GM19468 (cell line): ENCODE results near the gene SCAMP3.
A peak's percentile ranks its signal among the peaks of the same experiment; 100 is the strongest.
"Not testable (repeated sequence)": the region's sequence is repeated elsewhere in the genome, so short reads cannot be mapped to it uniquely, and the experiment has no call there.

Experiments
- ATAC-seq: cut with Tn5 transposase; IDR thresholded peaks from one replicate; pipeline ENCODE4 v1.9.1; 2021; ENCODE audit warnings: mild to moderate bottlenecking, moderate library complexity, moderate number of reproducible peaks; ENCODE audit not compliant: unreplicated experiment; ENCODE audit errors: extremely low read depth

The SCAMP3 gene

GRCh38 chr1:155256058-155256852, 5.9 kb downstream of the SCAMP3 start:
- no peak for ATAC-seq

GRCh38 chr1:155255243-155256007, 6.7 kb downstream of the SCAMP3 start, which contains the start of gene ENTREP3:
TSS of gene ENTREP3 (minus strand) at chr1:155255483. CDS start at chr1:155254877, 606 bp downstream.
- ATAC-seq: no peak

GRCh38 chr1:155254714-155255242, 7.4 kb downstream of the SCAMP3 start:
- no peak for ATAC-seq

- no peak for ATAC-seq
These were observed 7.9 kb downstream of the SCAMP3 start for GRCh38 chr1:155254228-155254713.

GRCh38 chr1:155253797-155254196, 8.4 kb downstream of the SCAMP3 start:
- no peak for ATAC-seq

GRCh38 chr1:155253208-155253607, 9.0 kb downstream of the SCAMP3 start:
- ATAC-seq: no peak

- ATAC-seq: no peak
These were observed 10.6 kb downstream of the SCAMP3 start for GRCh38 chr1:155251566-155251965.

- peak; percentile 65 for ATAC-seq
These were observed 11.3 kb downstream of the SCAMP3 start for GRCh38 chr1:155250633-155251449.

GRCh38 chr1:155250246-155250632, 11.9 kb downstream of the SCAMP3 start:
- ATAC-seq: no peak

- ATAC-seq: no peak
These were observed 14.2 kb downstream of the SCAMP3 start for GRCh38 chr1:155247667-155248553.

- not testable (repeated sequence) for ATAC-seq
These were observed 15.4 kb downstream of the SCAMP3 start for GRCh38 chr1:155246796-155247195.

GRCh38 chr1:155245163-155245524, 17.0 kb downstream of the SCAMP3 start:
- no peak for ATAC-seq

- ATAC-seq: peak; percentile 55
These were observed 17.6 kb downstream of the SCAMP3 start for GRCh38 chr1:155244368-155245162.

GRCh38 chr1:155242805-155243358, 19.3 kb downstream of the SCAMP3 start:
- ATAC-seq: no peak

GRCh38 chr1:155241841-155242264, 20.3 kb downstream of the SCAMP3 start:
- no peak for ATAC-seq

- no peak for ATAC-seq
These were observed 21.0 kb downstream of the SCAMP3 start for GRCh38 chr1:155241069-155241679.

- ATAC-seq: no peak
These were observed 25.7 kb downstream of the SCAMP3 start for GRCh38 chr1:155236451-155236850.

- ATAC-seq: not testable (repeated sequence)
These were observed 26.8 kb downstream of the SCAMP3 start for GRCh38 chr1:155235375-155235774.
